NCI-H82 treated with DMSO at 0.1 percent for 48 hours (cell line): ENCODE data around the gene TMEM80.
"Not testable (repeated sequence)": the region's sequence is repeated elsewhere in the genome, so short reads cannot be mapped to it uniquely, and the experiment has no call there.

Experiments
- DNase-seq: peaks from one replicate; lab custom pipeline; 2025; ENCODE audit not compliant: unreplicated experiment; lab: John Stamatoyannopoulos, UW

The TMEM80 gene

GRCh38 chr11:679271-680207 is 16.1 kb upstream of the TMEM80 start:
- no peak for DNase-seq

DNA sequence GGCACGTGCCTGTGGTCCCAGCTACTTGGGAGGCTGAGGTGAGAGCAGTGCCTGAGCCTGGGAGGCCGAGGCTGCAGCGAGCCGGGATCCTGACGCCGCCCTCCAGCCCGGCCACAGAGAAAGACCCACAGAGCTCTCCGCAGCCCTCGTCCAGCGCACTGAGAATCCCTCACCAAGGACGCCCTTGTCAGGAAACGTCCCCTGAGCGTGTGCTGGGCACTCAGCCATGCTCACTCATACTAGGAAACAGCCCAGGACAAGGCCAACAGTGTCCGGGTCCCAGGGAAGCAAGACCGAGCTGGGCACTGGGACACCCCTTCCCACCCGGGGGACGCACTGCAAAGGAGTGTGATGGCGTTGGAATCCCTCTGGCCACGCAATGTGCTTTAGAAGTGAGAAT is 15.1 kb upstream of the TMEM80 start:
- DNase-seq: no peak

DNA sequence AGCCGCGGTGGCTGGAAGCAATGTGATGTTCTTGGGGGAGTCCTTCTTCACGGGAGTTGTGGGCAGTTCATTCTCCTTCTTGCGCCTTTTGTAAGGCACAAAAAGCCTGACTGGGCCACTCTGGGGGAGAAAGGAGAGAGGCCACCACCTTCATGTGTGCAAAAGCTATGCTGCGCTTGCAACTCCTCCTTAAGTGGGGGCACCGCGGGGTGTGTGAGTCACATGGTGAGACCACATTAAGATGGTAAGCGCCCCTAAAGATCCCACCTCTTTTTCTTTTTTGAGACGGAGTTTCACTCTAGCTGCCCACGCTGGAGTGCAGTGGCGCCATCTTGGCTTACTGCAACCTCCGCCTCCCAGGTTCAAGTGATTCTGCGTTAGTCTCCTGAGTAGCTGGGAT is 14.6 kb upstream of the TMEM80 start:
- no peak for DNase-seq

GRCh38 chr11:686451-687243 is 9.0 kb upstream of the TMEM80 start:
- no peak for DNase-seq

- no peak for DNase-seq
Observed at GRCh38 chr11:687751-688150, 7.9 kb upstream of the TMEM80 start.

DNA sequence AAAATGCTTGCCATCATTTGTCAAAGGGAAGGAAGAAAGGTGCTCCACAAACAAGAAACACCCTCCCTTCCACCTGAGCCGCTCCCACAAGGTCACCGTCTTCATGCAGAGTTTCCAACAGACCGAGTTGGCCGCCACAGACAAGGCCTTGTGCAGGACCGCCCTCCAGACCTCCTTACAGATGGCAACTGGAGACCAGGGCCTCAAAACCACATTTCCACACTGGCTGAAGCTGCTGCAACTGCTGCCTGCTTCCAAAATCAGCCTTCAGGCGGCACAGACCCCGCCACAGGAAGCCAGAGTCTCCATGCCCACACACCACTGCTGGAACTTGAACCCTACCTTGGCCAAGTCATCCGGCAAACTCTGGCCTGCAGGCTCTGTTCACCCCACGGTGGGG is 6.9 kb upstream of the TMEM80 start:
- DNase-seq: no peak

DNA sequence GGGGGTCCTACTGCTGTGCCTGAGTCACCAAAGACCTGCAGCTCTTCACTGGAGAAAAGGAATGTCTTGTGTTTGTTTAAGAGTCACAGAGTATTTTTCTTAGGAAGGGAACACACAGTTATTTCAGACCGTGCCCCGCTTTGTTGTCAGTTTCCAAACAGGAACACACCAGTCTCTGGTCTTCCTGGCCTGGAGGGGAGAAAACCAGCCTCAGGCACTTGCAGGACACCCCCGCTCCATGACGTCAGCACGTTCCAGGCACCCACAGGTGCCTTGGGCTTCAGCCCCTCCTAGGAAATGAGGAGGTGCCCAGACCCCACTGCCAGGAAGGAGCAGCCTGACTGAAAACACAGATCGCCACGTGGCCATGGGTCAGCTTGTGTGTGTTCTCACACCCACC is 6.0 kb upstream of the TMEM80 start:
- no peak for DNase-seq

- DNase-seq: not testable (repeated sequence)
Observed at GRCh38 chr11:690244-690643, 5.4 kb upstream of the TMEM80 start.

- no peak for DNase-seq
Observed at GRCh38 chr11:690738-691633, 4.6 kb upstream of the TMEM80 start.

DNA sequence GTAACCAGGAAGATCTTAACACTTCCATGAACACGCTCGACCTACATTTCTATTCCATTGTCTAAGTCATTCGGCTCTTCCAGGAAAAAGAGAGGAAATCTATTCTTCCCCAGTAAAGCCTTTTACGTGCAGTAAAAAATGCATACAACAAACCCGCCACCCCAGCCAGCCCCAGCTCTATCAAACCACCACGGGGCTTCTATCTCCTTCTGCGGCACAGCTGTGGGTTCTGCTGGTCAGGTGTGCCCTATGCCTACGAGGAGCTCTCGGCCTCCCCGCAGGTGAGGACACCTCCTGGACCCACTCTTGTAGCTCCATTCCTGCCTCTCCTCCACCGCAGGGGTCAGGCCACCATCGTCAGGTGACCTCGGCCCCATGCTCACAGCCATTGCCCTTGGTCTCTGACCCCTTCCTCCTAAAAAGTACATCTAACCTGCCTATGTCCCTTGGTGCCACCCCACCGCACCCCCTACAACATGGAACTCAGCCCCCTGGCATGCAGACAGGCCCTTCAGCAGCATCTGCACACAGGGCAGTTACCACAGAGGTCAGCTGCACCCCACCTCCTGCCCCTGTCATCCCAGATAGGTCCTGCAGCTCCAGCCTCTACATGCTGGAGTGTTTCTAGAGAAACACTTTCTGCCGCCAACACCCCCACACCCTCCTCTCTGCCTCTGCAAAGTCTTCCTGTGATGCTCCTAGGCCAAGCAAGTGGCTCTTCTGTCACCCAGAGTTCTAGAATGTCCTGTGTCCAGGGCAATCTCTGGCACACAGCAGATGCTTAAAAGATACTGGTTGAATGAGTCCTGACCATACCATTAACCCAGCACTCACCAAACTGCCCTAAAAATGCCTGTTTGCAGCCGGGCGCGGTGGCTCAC is 3.7 kb upstream of the TMEM80 start:
- DNase-seq: no peak

- no peak for DNase-seq
Observed at GRCh38 chr11:692824-693414, 2.7 kb upstream of the TMEM80 start.

- no peak for DNase-seq
Observed at GRCh38 chr11:693415-693831, 2.2 kb upstream of the TMEM80 start.

GRCh38 chr11:693887-694562 is 1.6 kb upstream of the TMEM80 start:
- DNase-seq: no peak

DNA sequence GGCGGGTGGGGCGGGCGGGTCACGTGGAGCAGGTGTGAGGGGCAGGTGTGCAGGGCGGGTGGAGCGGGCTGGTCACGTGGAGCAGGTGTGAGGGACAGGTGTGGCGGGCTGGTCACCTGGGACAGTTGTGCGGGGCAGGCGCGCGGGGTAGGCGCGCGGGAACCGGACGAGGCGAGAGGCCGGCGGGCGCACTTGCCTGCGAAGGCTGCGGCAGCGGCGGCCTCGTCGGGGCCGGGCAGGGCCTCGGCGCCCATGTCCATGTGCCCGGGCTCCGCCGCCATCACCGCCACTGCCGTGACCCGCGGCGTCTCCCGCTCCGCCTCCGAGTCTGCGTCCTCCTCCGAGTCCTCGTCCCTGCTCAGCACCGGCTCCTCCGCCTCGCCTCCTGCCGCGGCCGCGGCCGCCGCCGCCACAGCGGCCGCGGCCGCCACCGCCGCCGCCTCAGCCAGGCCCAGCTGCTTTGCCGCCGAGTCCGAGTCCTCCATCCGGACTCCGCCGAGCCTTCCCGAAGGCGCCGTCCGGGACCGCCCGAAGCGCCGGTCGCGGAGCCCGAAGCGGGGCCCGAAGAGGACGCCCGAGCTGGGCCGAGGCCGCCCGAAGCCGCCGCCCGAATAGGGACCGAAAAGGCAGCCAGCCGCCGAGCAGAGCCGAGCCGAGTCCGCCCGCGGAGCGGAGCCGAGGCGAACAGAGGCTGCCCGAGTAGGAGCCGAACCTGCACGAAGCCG is 891 bp upstream of the TMEM80 start, which contains the start of gene DEAF1:
DEAF1 (minus strand) TSS at position 660 of the 725 bp plus-strand sequence; CDS start at position 485, 175 bp downstream.
- DNase-seq: peak; percentile 80

DNA sequence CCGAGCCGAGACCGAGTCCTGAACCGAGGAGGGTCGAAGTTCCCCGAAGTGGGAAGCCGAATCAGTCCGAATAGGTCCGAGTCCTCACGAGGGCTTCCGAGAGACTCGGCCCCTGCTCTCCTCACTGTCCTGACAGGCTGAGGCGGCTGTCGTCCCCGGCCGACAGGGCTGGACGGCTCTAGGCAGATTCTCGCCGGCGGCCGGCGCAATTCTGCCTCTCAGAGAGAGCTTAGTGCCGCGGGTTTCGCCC is 403 bp upstream of the TMEM80 start:
- no peak for DNase-seq

DNA sequence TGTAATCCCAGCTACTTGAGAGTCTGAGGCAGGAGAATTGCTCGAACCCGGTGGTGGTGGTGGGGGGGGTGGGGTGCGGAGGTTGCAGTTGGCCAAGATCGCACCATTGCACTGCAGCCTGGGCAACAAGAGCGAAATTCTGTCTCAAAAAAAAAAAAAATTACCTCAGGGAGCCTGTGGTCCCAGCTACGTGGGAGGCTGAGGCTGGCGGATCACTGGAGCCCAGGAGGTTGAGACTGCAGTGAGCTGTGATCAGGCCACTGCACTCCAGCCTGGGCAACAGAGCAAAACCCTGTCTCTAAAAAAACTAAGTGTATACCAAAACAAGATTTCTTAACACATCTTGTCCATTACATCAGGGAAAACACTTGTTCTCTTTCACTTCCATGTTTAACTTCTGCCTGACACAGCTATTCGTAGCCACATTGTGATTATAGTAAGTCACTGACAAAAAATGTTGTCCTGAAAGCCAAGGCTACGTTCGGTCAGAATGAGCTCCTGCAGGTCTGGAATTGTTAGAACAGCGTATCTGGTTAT is 1.4 kb downstream of the TMEM80 start:
- no peak for DNase-seq

GRCh38 chr11:697811-698311 is 2.2 kb downstream of the TMEM80 start:
- no peak for DNase-seq

DNA sequence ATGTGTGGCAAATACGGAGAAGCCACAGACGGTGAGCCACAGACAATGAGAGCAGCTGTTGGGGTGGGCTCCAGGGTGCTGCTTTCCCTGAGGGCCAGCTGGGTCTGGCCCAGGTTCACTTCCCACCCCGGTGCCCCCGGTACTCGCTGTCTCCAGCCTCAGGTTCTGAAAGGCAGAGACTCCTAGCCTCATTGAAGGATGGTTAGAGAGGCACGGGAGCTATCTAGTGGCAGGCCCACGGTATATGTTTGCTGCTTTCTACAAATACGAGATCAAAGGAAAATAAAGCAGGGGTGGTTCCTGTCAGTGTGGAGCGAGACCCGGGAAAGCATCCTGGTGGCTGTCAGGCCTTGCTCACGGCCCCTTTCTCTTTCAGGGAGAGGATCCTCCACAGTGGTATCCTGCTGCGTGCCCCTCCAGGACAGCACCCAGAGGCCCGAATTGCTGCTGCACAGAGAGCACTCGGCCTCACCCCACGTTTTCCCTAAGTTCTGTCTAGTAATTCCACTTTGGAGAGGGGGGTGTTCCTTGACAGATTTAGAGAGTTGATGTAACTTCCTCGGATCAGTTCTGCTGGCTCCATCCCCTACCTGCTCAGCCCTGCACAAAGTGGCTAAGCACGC is 3.0 kb downstream of the TMEM80 start:
- no peak for DNase-seq
